ENCODE measurements around the gene ARHGAP10. TPM values are rescaled to one million over a fixed set of nuclear protein-coding genes. Genes with fewer than 3 reads are reported as not detected.

ARHGAP10 gene
- total and polyA plus RNA-seq, 10 of the 15 experiments (the other 5 are each of a cell fraction or from before 2014, with no cell fraction given) = 1.3 to 25.8 (median 17.2) TPM

- DNase-seq (ENCODE audit: low read depth, low spot score) (no peak), ATAC-seq (no peak), FAIRE-seq (no peak)
- RAD21 ChIA-PET (ENCODE audit: unreplicated experiment) = no interaction called here
- Histone ChIP-seq H2AFZ (ENCODE audit: control insufficient read depth, low read depth, low read length) (no peak overlapping the region), H3K36me3 (ENCODE audit: control insufficient read depth in 2 of 2, insufficient read depth in 2 of 2, low read length in 1 of 2) (no peaks in the 10 kb centered on the region), H3K27me3 (replicated peaks in 1 of 2; ENCODE audit: control insufficient read depth in 2 of 2, insufficient read depth in 2 of 2, low read length in 1 of 2) (no peaks in the 10 kb centered on the region), H3K9ac (ENCODE audit: control insufficient read depth, insufficient read depth, low read length) (no peak overlapping the region), H3K9me3 (replicated peaks; ENCODE audit: control insufficient read depth, insufficient read depth, low read length) (peaks cover 7% of the 10 kb centered on the region; the same call in 2 of the 3 replicates), H3K27ac (ENCODE audit: control insufficient read depth, insufficient read depth) (no peak overlapping the region), H3K4me1 (ENCODE audit: control insufficient read depth, insufficient read depth, low read length) (no peaks in the 10 kb centered on the region), H3K4me2 (ENCODE audit: control insufficient read depth, insufficient read depth) (no peak overlapping the region), H3K4me3 (no peak overlapping the region), H3K79me2 (ENCODE audit: control insufficient read depth, insufficient read depth, low read length) (no peaks in the 10 kb centered on the region), H4K20me1 (ENCODE audit: control insufficient read depth, insufficient read depth) (no peaks in the 10 kb centered on the region)
- intact Hi-C loops (cut with micrococcal nuclease; ENCODE audit: unreplicated experiment) = no loop called here
- WGBS (ENCODE audit: insufficient coverage, insufficient replicate concordance, low lambda C conversion rate, missing lambda C conversion rate) = 51% methylated on average over 2 of the region's 2 CpGs
- CTCF ChIA-PET = interaction anchor here (0.7 kb wide), 1 partner anchor 261 kb away, joined by 3 read pairs; no protein-coding TSS in a partner anchor
- no peak for TF ChIP-seq RUNX3 (IDR thresholded peaks at IDR 0.05; ENCODE audit: low read length)
- TF ChIP-seq SMAD1 (IDR thresholded peaks at IDR 0.05; ENCODE audit: low read depth, partially characterized antibody) = no peak
- TF ChIP-seq JUND (IDR thresholded peaks at IDR 0.05; ENCODE audit: low read depth, low read length) = no peak
- TF ChIP-seq ZBED1 (IDR thresholded peaks at IDR 0.05; ENCODE audit: borderline replicate concordance) = no peak
- no peak for TF ChIP-seq BCL3 (IDR thresholded peaks at IDR 0.05; ENCODE audit: borderline replicate concordance, insufficient read depth, low read depth, low read length, poor library complexity, severe bottlenecking)
- no peak for TF ChIP-seq E2F4 (IDR thresholded peaks at IDR 0.05; ENCODE audit: low read depth, low read length)
- TF ChIP-seq, protein P1, sequence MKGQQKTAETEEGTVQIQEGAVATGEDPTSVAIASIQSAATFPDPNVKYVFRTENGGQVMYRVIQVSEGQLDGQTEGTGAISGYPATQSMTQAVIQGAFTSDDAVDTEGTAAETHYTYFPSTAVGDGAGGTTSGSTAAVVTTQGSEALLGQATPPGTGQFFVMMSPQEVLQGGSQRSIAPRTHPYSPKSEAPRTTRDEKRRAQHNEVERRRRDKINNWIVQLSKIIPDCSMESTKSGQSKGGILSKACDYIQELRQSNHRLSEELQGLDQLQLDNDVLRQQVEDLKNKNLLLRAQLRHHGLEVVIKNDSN (IDR thresholded peaks at IDR 0.05; ENCODE audit: borderline replicate concordance, extremely low read length, insufficient read depth, low read depth, low read length) = no peak
- in situ Hi-C loops (cut with MboI) = no loop called here
- BruUV-seq (replicated peaks) = no TSS peak
- POLR2A ChIA-PET = no interaction called here
- SMC1A ChIA-PET (ENCODE audit: uncharacterized antibody, unreplicated experiment) = no interaction called here
These were observed 170.0 kb downstream of the ARHGAP10 start for GRCh38 chr4:147901916-147902315.

All from GM12878 (cell line).